Fibroblast of lung (primary cell): ENCODE results near the gene TTC3.

ENCODE experiments used
- CTCF ChIP-seq, 2 donors: IDR thresholded peaks in 1 of 2; conservative IDR thresholded peaks in 1 of 2; 1 replicate in 1 of 2; 2 replicates in 1 of 2; pipeline ENCODE4 v1.5.1; 2011 to 2012; ENCODE audit warnings: low read length in 2 of 2, control low read depth in 1 of 2, inconsistent platforms in 1 of 2, low read depth in 1 of 2, mild to moderate bottlenecking in 1 of 2
- EZH2 ChIP-seq: IDR thresholded peaks from 2 replicates; pipeline ENCODE4 v1.5.1; 2012; ENCODE audit warnings: low read length, control low read depth, mild to moderate bottlenecking; ENCODE audit errors: missing control alignments

- TF ChIP-seq CTCF (conservative IDR thresholded peaks at IDR 0.05 in 1 of 2, IDR thresholded peaks at IDR 0.05 in 1 of 2; ENCODE audit: low read depth in 1 of 2, low read length in 2 of 2): no peak
- TF ChIP-seq EZH2: no peak
These were observed 73.5 kb downstream of the TTC3 start for GRCh38 chr21:37146320-37147235.
